HG03354 (cell line): ENCODE measurements around the gene FGFR4.

Source experiments
- ATAC-seq: cut with Tn5 transposase; IDR thresholded peaks from one replicate; pipeline ENCODE4 v1.9.1; 2021; ENCODE audit warnings: mild to moderate bottlenecking; ENCODE audit not compliant: unreplicated experiment, poor library complexity, severe bottlenecking

The FGFR4 gene

GRCh38 chr5:177098470-177099141 is 11.9 kb downstream of the FGFR4 start:
- ATAC-seq: no peak

GRCh38 chr5:177099422-177100093 is 12.8 kb downstream of the FGFR4 start:
- no peak for ATAC-seq

- no peak for ATAC-seq
Measured at GRCh38 chr5:177100714-177101121, 14.0 kb downstream of the FGFR4 start.

GRCh38 chr5:177103523-177104253 is 17.0 kb downstream of the FGFR4 start:
- ATAC-seq: no peak

- ATAC-seq: no peak
Measured at GRCh38 chr5:177105691-177106476, 19.2 kb downstream of the FGFR4 start.

- no peak for ATAC-seq
Measured at GRCh38 chr5:177107159-177107558, 20.4 kb downstream of the FGFR4 start.

- no peak for ATAC-seq
Measured at GRCh38 chr5:177109810-177110209, 23.1 kb downstream of the FGFR4 start.

GRCh38 chr5:177111720-177112394 is 25.1 kb downstream of the FGFR4 start:
- ATAC-seq: peak; percentile 55

- ATAC-seq: no peak
Measured at GRCh38 chr5:177112589-177113220, 26.0 kb downstream of the FGFR4 start.

GRCh38 chr5:177113566-177114424 is 27.1 kb downstream of the FGFR4 start:
- ATAC-seq: no peak

GRCh38 chr5:177116631-177117373 is 30.1 kb downstream of the FGFR4 start:
- ATAC-seq: peak; percentile 78

- no peak for ATAC-seq
Measured at GRCh38 chr5:177117441-177118045, 30.8 kb downstream of the FGFR4 start.

- ATAC-seq: no peak
Measured at GRCh38 chr5:177122566-177122965, 35.9 kb downstream of the FGFR4 start.

GRCh38 chr5:177123789-177124485 is 37.2 kb downstream of the FGFR4 start:
- ATAC-seq: no peak

- ATAC-seq: no peak
Measured at GRCh38 chr5:177124486-177124991, 37.8 kb downstream of the FGFR4 start.

GRCh38 chr5:177126771-177127170 is 40.1 kb downstream of the FGFR4 start:
- ATAC-seq: no peak
